IMR-90 (cell line): ENCODE data around the gene ARHGEF40. TPM values are rescaled to one million over a fixed set of nuclear protein-coding genes. Genes with fewer than 3 reads are reported as not detected.

Source experiments
- ATAC-seq: fragments of 200-7000 bp; cut with Tn5 transposase; 2 replicates; pipeline ENCODE4 v1.9.1; 2020; ENCODE audit warnings: low read depth, mild to moderate bottlenecking, moderate library complexity
- BruUV-seq: library from RNA; stranded (reverse); fragments of 400-500 nt; replicated peaks from 2 replicates; lab custom pipeline; 2021; lab: Mats Ljungman, UMichigan
- CTCF ChIA-PET: fragments of 300-600 bp; formaldehyde crosslinking; extraction: SDS; loops from one replicate; lab custom pipeline; 2021; ENCODE audit warnings: antibody characterized with exemption; lab: Yijun Ruan, JAX
- POLR2A ChIA-PET: fragments of 300-600 bp; sonication (Branson Sonifier 250); formaldehyde crosslinking; loops from one replicate; lab custom pipeline; 2022; ENCODE audit warnings: antibody characterized with exemption; ENCODE audit not compliant: unreplicated experiment; lab: Charles Lee
- DNase-seq: peaks from one replicate; pipeline ENCODE4 v3.0.0; 2013
- H2AFZ ChIP-seq: replicated peaks from 2 replicates; pipeline ENCODE3; 2013; ENCODE audit warnings: low read length, mild to moderate bottlenecking; ENCODE audit not compliant: poor library complexity
- H2AK5ac ChIP-seq: 2 replicates; pipeline ENCODE4 v1.6.1; 2013; ENCODE audit warnings: low read depth, low read length, inconsistent platforms
- H2AK9ac ChIP-seq: replicated peaks from 2 replicates; pipeline ENCODE3; 2013; ENCODE audit warnings: mild to moderate bottlenecking, low read depth, low read length, moderate library complexity; ENCODE audit not compliant: poor library complexity
- H2BK120ac ChIP-seq: 2 replicates; pipeline ENCODE4 v1.6.1; 2013; ENCODE audit warnings: low read depth, low read length, inconsistent platforms
- H2BK15ac ChIP-seq: 3 replicates; pipeline ENCODE4 v1.6.1; 2013; ENCODE audit warnings: low read depth, low read length, inconsistent platforms
- H2BK20ac ChIP-seq: 2 replicates; pipeline ENCODE4 v1.6.1; 2013; ENCODE audit warnings: low read depth, mild to moderate bottlenecking, inconsistent platforms, low read length, moderate library complexity
- H2BK5ac ChIP-seq: 2 replicates; pipeline ENCODE4 v1.6.1; 2013; ENCODE audit warnings: mild to moderate bottlenecking, low read depth, low read length, inconsistent platforms; ENCODE audit not compliant: poor library complexity, severe bottlenecking
- H3K14ac ChIP-seq: replicated peaks from 2 replicates; pipeline ENCODE4 v1.6.1; 2013; ENCODE audit warnings: low read depth, low read length, inconsistent platforms
- H3K18ac ChIP-seq: 2 replicates; pipeline ENCODE4 v1.6.1; 2013; ENCODE audit warnings: low read depth, low read length, control low read depth
- H3K23ac ChIP-seq: 2 replicates; pipeline ENCODE4 v1.6.1; 2013; ENCODE audit warnings: low read depth, low read length, inconsistent platforms
- H3K27ac ChIP-seq: 2 replicates; pipeline ENCODE4 v1.5.1; 2013; ENCODE audit warnings: mild to moderate bottlenecking, control low read depth, low read length; ENCODE audit not compliant: insufficient read depth
- H3K27me3 ChIP-seq: 2 replicates; pipeline ENCODE4 v1.6.1; 2013; ENCODE audit warnings: low read length; ENCODE audit not compliant: control insufficient read depth, insufficient read depth
- H3K36me3 ChIP-seq: 2 replicates; pipeline ENCODE4 v1.6.1; 2013; ENCODE audit warnings: low read length, mixed read lengths; ENCODE audit not compliant: control insufficient read depth, insufficient read depth
- H3K4ac ChIP-seq: 2 replicates; pipeline ENCODE4 v1.6.1; 2013; ENCODE audit warnings: low read depth, low read length, inconsistent platforms
- H3K4me1 ChIP-seq: 2 replicates; pipeline ENCODE4 v1.6.1; 2013; ENCODE audit warnings: low read length, mixed read lengths; ENCODE audit not compliant: control insufficient read depth, insufficient read depth
- H3K4me2 ChIP-seq: 2 replicates; pipeline ENCODE4 v1.6.1; 2013; ENCODE audit warnings: low read depth, mild to moderate bottlenecking, control low read depth, low read length, moderate library complexity
- H3K4me3 ChIP-seq: 2 replicates; pipeline ENCODE4 v1.5.1; 2013; ENCODE audit warnings: low read depth, mild to moderate bottlenecking, control low read depth, low read length, moderate library complexity; ENCODE audit not compliant: insufficient read depth
- H3K56ac ChIP-seq: 2 replicates; pipeline ENCODE4 v1.6.1; 2013; ENCODE audit warnings: low read length, inconsistent platforms; ENCODE audit not compliant: insufficient read depth; ENCODE audit errors: extremely low read depth
- H3K79me1 ChIP-seq, 2 experiments: 2 replicates each; pipeline ENCODE4 v1.6.1; 2013; ENCODE audit warnings: low read length in 2 of 2, inconsistent platforms in 1 of 2, low read depth in 1 of 2
- H3K9ac ChIP-seq: 2 replicates; pipeline ENCODE4 v1.6.1; 2013; ENCODE audit warnings: low read depth, low read length, control low read depth
- H3K9me1 ChIP-seq: 2 replicates; pipeline ENCODE4 v1.6.1; 2013; ENCODE audit warnings: low read length, inconsistent platforms; ENCODE audit not compliant: insufficient read depth
- H3K9me3 ChIP-seq: 2 replicates; pipeline ENCODE4 v1.6.1; 2013; ENCODE audit warnings: low read length; ENCODE audit not compliant: control insufficient read depth, insufficient read depth
- H4K20me1 ChIP-seq: 2 replicates; pipeline ENCODE4 v1.6.1; 2013; ENCODE audit warnings: low read length, inconsistent platforms; ENCODE audit not compliant: insufficient read depth
- H4K5ac ChIP-seq: 2 replicates; pipeline ENCODE4 v1.6.1; 2013; ENCODE audit warnings: mild to moderate bottlenecking, low read depth, low read length, control low read depth
- H4K8ac ChIP-seq, 2 experiments: 2 replicates each; pipeline ENCODE4 v1.6.1; 2013; ENCODE audit warnings: low read depth in 2 of 2, low read length in 2 of 2, control low read depth in 1 of 2, inconsistent platforms in 1 of 2
- H4K91ac ChIP-seq: 2 replicates; pipeline ENCODE4 v1.6.1; 2013; ENCODE audit warnings: low read depth, low read length, inconsistent platforms; ENCODE audit not compliant: insufficient read depth
- ELK1 ChIP-seq: fragments of 150-350 bp; IDR thresholded peaks from 2 replicates; pipeline ENCODE4 v1.6.1; 2016; ENCODE audit warnings: low read depth, mild to moderate bottlenecking, low read length, moderate library complexity, borderline replicate concordance
- MAZ ChIP-seq: IDR thresholded peaks from 2 replicates; pipeline ENCODE4 v1.6.1; 2012; ENCODE audit warnings: low read depth, mild to moderate bottlenecking, low read length, improper control_type of control experiment, moderate library complexity, borderline replicate concordance
- POLR2A ChIP-seq: IDR thresholded peaks from 2 replicates; pipeline ENCODE4 v1.6.1; 2012; ENCODE audit warnings: mild to moderate bottlenecking, low read depth, low read length
- RAD21 ChIP-seq: IDR thresholded peaks from 2 replicates; pipeline ENCODE4 v1.6.1; 2012; ENCODE audit warnings: low read length, improper control_type of control experiment
- RFX5 ChIP-seq: IDR thresholded peaks from 2 replicates; pipeline ENCODE4 v1.8.0; 2012; ENCODE audit warnings: low read depth, mild to moderate bottlenecking, low read length, moderate library complexity
- USF2 ChIP-seq: fragments of 150-350 bp; IDR thresholded peaks from 2 replicates; pipeline ENCODE4 v1.6.1; 2017; ENCODE audit warnings: mild to moderate bottlenecking, antibody characterized with exemption, low read length, low read depth
- WGBS, 2 experiments: methylation state at CpG; one replicate each; pipeline versions ENCODE4 v1.1.5 to v1.1.7; 2013; ENCODE audit warnings: missing lambda C conversion rate in 2 of 2; ENCODE audit not compliant: insufficient read length in 1 of 2; ENCODE audit errors: extremely low coverage in 2 of 2; 5-methylcytosine and 5-hydroxymethylcytosine counted together
- dilution Hi-C: fragments of 300-500 bp; cut with HindIII; formaldehyde crosslinking; loops from one replicate; pipeline ENCODE4 v1.14.3; 2018; ENCODE audit warnings: low sequenced_read_pairs; ENCODE audit not compliant: unreplicated experiment
- in situ Hi-C: fragments of 300-500 bp; cut with MboI; formaldehyde crosslinking; loops from 3 replicates; pipeline ENCODE4 v1.14.3; 2019; ENCODE audit warnings: low sequenced_read_pairs, inconsistent platforms, mixed read lengths
- intact Hi-C: fragments of 100-400 bp; cut with micrococcal nuclease; formaldehyde crosslinking; loops from 2 replicates; pipeline ENCODE4 v1.10.0; 2022
- polyA plus RNA-seq, 3 experiments: library from polyadenylated mRNA; depleted of rRNA; stranded (reverse); fragments of >200 nt; gene quantifications; 2 replicates each; pipeline ENCODE4 v1.2.3, GENCODE V29; 2012; ENCODE audit warnings: low replicate concordance in 1 of 3
- total RNA-seq: library from RNA; depleted of rRNA; stranded (reverse); fragments of >200 nt; gene quantifications from 2 replicates; pipeline ENCODE4 v1.2.3, GENCODE V29; 2012

Gene ARHGEF40
- total and polyA plus RNA-seq, 2 of the 4 experiments (the other 2 are of a cell fraction): 18.1 to 58.4 TPM

DNA sequence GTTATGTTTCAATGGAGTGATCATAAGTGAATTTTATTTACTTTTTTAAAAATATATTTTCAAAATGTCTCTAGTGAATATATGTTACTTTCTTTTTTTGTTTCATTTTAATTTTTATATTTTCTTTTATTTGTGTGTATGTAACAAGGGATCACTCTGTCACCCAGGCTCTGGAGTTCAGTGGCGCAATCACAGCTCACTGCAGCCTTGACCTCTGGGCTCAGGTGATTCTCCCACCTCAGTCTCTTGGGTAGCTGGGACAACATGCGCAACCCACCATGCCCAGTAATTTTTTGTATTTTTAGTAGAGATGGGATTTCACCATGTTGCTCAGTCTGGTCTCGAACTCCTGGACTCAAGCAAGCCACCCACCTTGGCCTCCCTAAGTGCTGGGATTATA is 48.8 kb downstream of the ARHGEF40 start:
- no peak overlapping the region for H3K4me3 ChIP-seq
- H2AK5ac ChIP-seq: no peak overlapping the region
- no peaks in the 10 kb centered on the region for H3K9me3 ChIP-seq
- H2AK9ac ChIP-seq: no peak overlapping the region
- H2BK5ac ChIP-seq: no peak overlapping the region
- CTCF ChIA-PET: interaction anchor here (0.6 kb wide), 1 partner anchor 337 kb away, joined by 3 read pairs; the partner anchor contains the start of gene CHD8
- no peak for TF ChIP-seq MAZ
- TF ChIP-seq ELK1: no peak
- no peak for TF ChIP-seq RFX5
- no peak for TF ChIP-seq RAD21
- no peak for TF ChIP-seq POLR2A
- TF ChIP-seq USF2: no peak
- no peak overlapping the region for H2BK120ac ChIP-seq
- H4K8ac ChIP-seq: no peak overlapping the region
- no peak overlapping the region for H2AFZ ChIP-seq
- in situ Hi-C loops: no loop called here
- no peak overlapping the region for H3K4ac ChIP-seq
- H4K91ac ChIP-seq: no peak overlapping the region
- no TSS peak for BruUV-seq
- H3K27ac ChIP-seq: no peak overlapping the region
- H3K27me3 ChIP-seq: peaks cover 5% of the 10 kb centered on the region; the same call in 1 of the 2 replicates
- H2BK20ac ChIP-seq: no peak overlapping the region
- no peak overlapping the region for H3K14ac ChIP-seq
- WGBS, 2 experiments: no CpG with 5 or more reads among the region's 3 CpGs
- H4K5ac ChIP-seq: no peak overlapping the region
- no peaks in the 10 kb centered on the region for H3K4me1 ChIP-seq
- no peak overlapping the region for H2BK15ac ChIP-seq
- ATAC-seq: no peak
- dilution Hi-C loops: no loop called here
- no peak overlapping the region for H3K9ac ChIP-seq
- no peaks in the 10 kb centered on the region for H3K79me1 ChIP-seq
- intact Hi-C loops: no loop called here
- H3K36me3 ChIP-seq: no peaks in the 10 kb centered on the region
- H4K20me1 ChIP-seq: no peaks in the 10 kb centered on the region
- DNase-seq: no peak
- H3K23ac ChIP-seq: no peak overlapping the region
- POLR2A ChIA-PET: no interaction called here
- no peak overlapping the region for H3K18ac ChIP-seq
- no peak overlapping the region for H3K4me2 ChIP-seq
- H3K56ac ChIP-seq: no peak overlapping the region
- H3K9me1 ChIP-seq: no peaks in the 10 kb centered on the region
